SH-SY5Y (cell line): ENCODE measurements around the gene ANKS3.

Experiments
- GATA2 ChIP-seq: IDR thresholded peaks from 2 replicates; pipeline ENCODE4 v1.6.1; 2011; ENCODE audit warnings: mild to moderate bottlenecking, low read depth, low read length
- GATA3 ChIP-seq: IDR thresholded peaks from 2 replicates; pipeline ENCODE4 v1.6.1; 2011; ENCODE audit warnings: low read depth, mild to moderate bottlenecking, low read length, moderate library complexity

- TF ChIP-seq GATA2 (no peak), GATA3 (no peak)
These were observed 46.0 kb downstream of the ANKS3 start for GRCh38 chr16:4687946-4688673.
